GM12878 (cell line): ENCODE measurements around the gene MAB21L4.

ENCODE experiments used
- MXI1 ChIP-seq: fragments of 150-350 bp; IDR thresholded peaks from 2 replicates; pipeline ENCODE4 v1.6.1; 2011; ENCODE audit warnings: low read depth, mild to moderate bottlenecking, inconsistent platforms, low read length, improper control_type of control experiment
- SIN3A ChIP-seq: IDR thresholded peaks from 2 replicates; pipeline ENCODE4 v1.6.1; 2012; ENCODE audit warnings: low read depth, low read length, improper control_type of control experiment
- SREBF2 ChIP-seq: IDR thresholded peaks from 2 replicates; pipeline ENCODE4 v1.6.1; 2012; ENCODE audit warnings: mild to moderate bottlenecking, low read length
- TF ChIP-seq, protein P1 (sequence below), 3 experiments: IDR thresholded peaks in 2 of 3; conservative IDR thresholded peaks in 1 of 3; 2 replicates each; pipeline ENCODE4 v1.5.1; 2011; ENCODE audit warnings: low read depth in 3 of 3, low read length in 3 of 3, mild to moderate bottlenecking in 3 of 3, control low read depth in 2 of 3, moderate library complexity in 2 of 3, inconsistent platforms in 1 of 3, mixed read lengths in 1 of 3; ENCODE audit not compliant: control insufficient read depth in 2 of 3, insufficient read depth in 1 of 3; ENCODE audit errors: extremely low read depth in 1 of 3

DNA sequence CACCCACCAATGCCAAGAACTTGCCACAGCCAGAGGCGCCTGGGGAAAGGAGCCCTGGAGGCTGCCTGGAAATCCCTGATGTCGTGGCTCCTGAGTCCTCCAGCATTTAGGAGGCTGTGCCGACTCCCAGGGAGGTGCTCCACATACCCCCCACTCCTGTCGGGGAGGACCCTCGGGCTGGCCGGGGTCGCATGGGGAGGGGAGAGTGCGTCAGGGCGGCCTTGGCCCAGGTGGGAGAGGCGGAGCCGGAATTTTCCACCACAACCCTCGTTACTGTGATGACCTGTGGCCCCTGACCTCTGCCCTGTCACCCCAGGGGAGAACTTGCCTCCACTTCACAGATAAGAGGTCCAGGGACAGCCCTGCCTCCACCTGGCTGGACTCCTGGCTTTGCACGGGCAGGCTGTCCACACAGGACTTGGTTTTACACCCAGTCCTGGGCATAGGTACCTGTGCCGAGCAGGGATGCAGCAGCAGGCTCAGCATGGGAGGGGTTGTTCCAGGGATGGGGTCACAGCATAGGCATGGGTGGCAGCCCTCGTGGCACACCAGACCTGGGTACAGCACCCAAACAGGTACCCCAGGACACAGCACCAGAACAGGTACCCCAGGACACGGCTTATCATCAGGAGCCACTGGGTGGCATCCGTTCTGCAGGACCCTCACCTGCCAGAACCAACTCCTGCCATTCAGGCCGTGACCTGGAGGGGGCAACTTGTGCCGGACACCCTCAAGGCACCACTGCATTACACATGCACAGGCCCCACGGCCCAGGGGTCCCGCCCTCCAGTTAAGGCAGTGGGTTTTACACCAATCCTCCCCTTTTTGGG is 39.6 kb downstream of the MAB21L4 start:
- TF ChIP-seq, protein P1, sequence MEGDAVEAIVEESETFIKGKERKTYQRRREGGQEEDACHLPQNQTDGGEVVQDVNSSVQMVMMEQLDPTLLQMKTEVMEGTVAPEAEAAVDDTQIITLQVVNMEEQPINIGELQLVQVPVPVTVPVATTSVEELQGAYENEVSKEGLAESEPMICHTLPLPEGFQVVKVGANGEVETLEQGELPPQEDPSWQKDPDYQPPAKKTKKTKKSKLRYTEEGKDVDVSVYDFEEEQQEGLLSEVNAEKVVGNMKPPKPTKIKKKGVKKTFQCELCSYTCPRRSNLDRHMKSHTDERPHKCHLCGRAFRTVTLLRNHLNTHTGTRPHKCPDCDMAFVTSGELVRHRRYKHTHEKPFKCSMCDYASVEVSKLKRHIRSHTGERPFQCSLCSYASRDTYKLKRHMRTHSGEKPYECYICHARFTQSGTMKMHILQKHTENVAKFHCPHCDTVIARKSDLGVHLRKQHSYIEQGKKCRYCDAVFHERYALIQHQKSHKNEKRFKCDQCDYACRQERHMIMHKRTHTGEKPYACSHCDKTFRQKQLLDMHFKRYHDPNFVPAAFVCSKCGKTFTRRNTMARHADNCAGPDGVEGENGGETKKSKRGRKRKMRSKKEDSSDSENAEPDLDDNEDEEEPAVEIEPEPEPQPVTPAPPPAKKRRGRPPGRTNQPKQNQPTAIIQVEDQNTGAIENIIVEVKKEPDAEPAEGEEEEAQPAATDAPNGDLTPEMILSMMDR (IDR thresholded peaks at IDR 0.05 in 2 of 3, conservative IDR thresholded peaks at IDR 0.05 in 1 of 3; ENCODE audit: control insufficient read depth in 2 of 3, extremely low read depth in 1 of 3, insufficient read depth in 1 of 3, low read depth in 3 of 3, low read length in 3 of 3): peak in 2 of 3 experiments; percentile 25 to 30; a peak in 3 of 6 replicates
- TF ChIP-seq MXI1: no peak
- TF ChIP-seq SIN3A: no peak
- no peak for TF ChIP-seq SREBF2
